Tibial artery (tissue), 4 donors: Measurements from ENCODE around the gene CGN.

Experiments
- DNase-seq, 2 donors: peaks; one replicate each; pipeline ENCODE4 v3.0.0-alpha.2; 2019
- H3K27ac ChIP-seq, 2 donors: fragments of 200-600 bp; sonication (generic) in 1 of 2; 1 replicate in 1 of 2; 2 replicates in 1 of 2; pipeline ENCODE4 v1.5.1; 2018 to 2019; ENCODE audit warnings: mild to moderate bottlenecking in 1 of 2
- H3K27me3 ChIP-seq, 2 donors: fragments of 200-600 bp; sonication (generic) in 1 of 2; one replicate each; pipeline versions ENCODE4 v1.5.1 to v1.6.0; 2016 to 2019
- H3K36me3 ChIP-seq, 3 donors: fragments of 200-600 bp; sonication (generic) in 2 of 3; one replicate each; pipeline ENCODE4 v1.5.1; 2016 to 2019; ENCODE audit warnings: mild to moderate bottlenecking in 2 of 3
- H3K4me1 ChIP-seq, 4 donors: fragments of 200-600 bp; sonication (generic) in 2 of 4; 1 replicate in 3 of 4; 2 replicates in 1 of 4; pipeline ENCODE4 v1.5.1; 2016 to 2019
- H3K4me3 ChIP-seq, 2 donors: fragments of 200-600 bp; sonication (generic) in 1 of 2; 1 replicate in 1 of 2; 2 replicates in 1 of 2; pipeline ENCODE4 v1.5.1; 2018 to 2019; ENCODE audit warnings: mild to moderate bottlenecking in 2 of 2
- H3K9me3 ChIP-seq, 3 donors: fragments of 200-600 bp; sonication (generic) in 1 of 3; one replicate each; pipeline ENCODE4 v1.5.1; 2016 to 2019
- intact Hi-C: fragments of 100-400 bp; cut with DNase I; formaldehyde crosslinking; loops from one replicate; pipeline ENCODE4 v1.15.0; 2023; ENCODE audit warnings: low total_unique reads
- TF ChIP-seq, protein P1 (sequence below), 2 experiments: fragments of 200-600 bp in 1 of 2; fragments of 450-650 bp in 1 of 2; IDR thresholded peaks; one replicate each; pipeline ENCODE4 v1.5.1; 2017 to 2019; ENCODE audit warnings: antibody characterized with exemption in 2 of 2, mild to moderate bottlenecking in 1 of 2, moderate library complexity in 1 of 2

The CGN gene

GRCh38 chr1:151553659-151554058 is 42.5 kb downstream of the CGN start:
- intact Hi-C loops = no loop called here
- TF ChIP-seq, protein P1, sequence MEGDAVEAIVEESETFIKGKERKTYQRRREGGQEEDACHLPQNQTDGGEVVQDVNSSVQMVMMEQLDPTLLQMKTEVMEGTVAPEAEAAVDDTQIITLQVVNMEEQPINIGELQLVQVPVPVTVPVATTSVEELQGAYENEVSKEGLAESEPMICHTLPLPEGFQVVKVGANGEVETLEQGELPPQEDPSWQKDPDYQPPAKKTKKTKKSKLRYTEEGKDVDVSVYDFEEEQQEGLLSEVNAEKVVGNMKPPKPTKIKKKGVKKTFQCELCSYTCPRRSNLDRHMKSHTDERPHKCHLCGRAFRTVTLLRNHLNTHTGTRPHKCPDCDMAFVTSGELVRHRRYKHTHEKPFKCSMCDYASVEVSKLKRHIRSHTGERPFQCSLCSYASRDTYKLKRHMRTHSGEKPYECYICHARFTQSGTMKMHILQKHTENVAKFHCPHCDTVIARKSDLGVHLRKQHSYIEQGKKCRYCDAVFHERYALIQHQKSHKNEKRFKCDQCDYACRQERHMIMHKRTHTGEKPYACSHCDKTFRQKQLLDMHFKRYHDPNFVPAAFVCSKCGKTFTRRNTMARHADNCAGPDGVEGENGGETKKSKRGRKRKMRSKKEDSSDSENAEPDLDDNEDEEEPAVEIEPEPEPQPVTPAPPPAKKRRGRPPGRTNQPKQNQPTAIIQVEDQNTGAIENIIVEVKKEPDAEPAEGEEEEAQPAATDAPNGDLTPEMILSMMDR (IDR thresholded peaks at IDR 0.05) = no peak
- H3K27me3 ChIP-seq = no peaks in the 10 kb centered on the region

DNA sequence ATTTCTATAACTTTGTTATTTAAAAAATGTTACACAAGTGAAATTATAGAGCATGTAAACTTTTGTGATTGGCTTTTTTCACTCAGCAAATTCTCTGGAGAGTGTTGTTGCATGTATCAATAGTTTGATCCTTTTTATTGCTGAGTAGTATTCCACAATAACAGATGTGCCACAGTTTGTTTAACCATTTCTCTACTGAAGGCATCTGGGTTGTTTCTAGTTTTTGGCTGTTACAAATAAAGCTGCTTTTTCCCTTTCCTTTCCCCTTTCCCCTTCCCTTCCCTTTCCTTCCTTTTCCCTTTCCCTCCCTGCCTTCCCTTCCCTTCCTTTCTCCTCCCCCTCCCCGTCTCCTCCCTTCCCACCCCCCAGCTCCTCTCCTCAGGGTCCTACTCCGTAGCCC is 44.9 kb downstream of the CGN start:
- Histone ChIP-seq H3K9me3 (no peaks in the 10 kb centered on the region), H3K27ac (no peak overlapping the region), H3K36me3 (no peaks in the 10 kb centered on the region), H3K27me3 (no peaks in the 10 kb centered on the region), H3K4me1 (peaks cover 0 to 6% (median 0%) of the 10 kb centered on the region in 4 donors), H3K4me3 (no peak overlapping the region)
- no peak for DNase-seq
- TF ChIP-seq, protein P1 (IDR thresholded peaks at IDR 0.05) = no peak
- intact Hi-C loops = no loop called here

More at GRCh38 chr1:151553659-151554058, 42.5 kb downstream of the CGN start:
- DNase-seq = no peak
- Histone ChIP-seq H3K4me3 (no peak overlapping the region), H3K27ac (no peak overlapping the region), H3K4me1 (peaks cover 0 to 6% (median 3%) of the 10 kb centered on the region in 4 donors), H3K9me3 (no peaks in the 10 kb centered on the region), H3K36me3 (no peaks in the 10 kb centered on the region)

DNA sequence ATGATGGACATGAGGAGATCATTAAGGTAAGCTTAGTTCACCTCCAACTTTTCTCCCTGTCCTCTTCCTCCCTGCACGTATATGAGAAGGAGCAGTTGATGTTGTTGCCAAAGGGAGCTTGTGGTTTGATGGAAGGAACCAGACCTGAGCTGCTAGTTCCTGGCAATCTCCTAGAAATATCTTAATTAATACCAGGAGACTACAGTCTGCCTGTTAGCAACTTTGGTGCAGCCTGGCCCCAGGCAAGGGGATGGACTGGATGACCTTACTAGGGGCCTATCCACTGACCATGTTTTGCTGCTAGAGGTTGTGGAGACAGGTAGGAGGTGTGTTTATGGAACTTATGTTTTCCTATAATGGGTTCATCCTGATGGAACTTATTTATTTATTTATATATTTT is 51.5 kb downstream of the CGN start:
- Histone ChIP-seq H3K4me3 (no peak overlapping the region), H3K9me3 (no peaks in the 10 kb centered on the region), H3K27ac (no peak overlapping the region), H3K27me3 (no peaks in the 10 kb centered on the region), H3K36me3 (peaks cover 12 to 46% (median 36%) of the 10 kb centered on the region in 3 donors), H3K4me1 (peaks cover 0 to 6% (median 0%) of the 10 kb centered on the region in 4 donors)
- intact Hi-C loops = no loop called here
- no peak for DNase-seq
- TF ChIP-seq, protein P1 (IDR thresholded peaks at IDR 0.05) = no peak

- Histone ChIP-seq H3K9me3 (no peaks in the 10 kb centered on the region), H3K4me3 (no peak overlapping the region), H3K27ac (no peak overlapping the region), H3K27me3 (no peaks in the 10 kb centered on the region), H3K4me1 (peaks cover 0 to 6% (median 0%) of the 10 kb centered on the region in 4 donors), H3K36me3 (peaks cover 12 to 47% (median 40%) of the 10 kb centered on the region in 3 donors)
- intact Hi-C loops = no loop called here
- TF ChIP-seq, protein P1 (IDR thresholded peaks at IDR 0.05) = no peak
- no peak for DNase-seq
Observed at GRCh38 chr1:151563376-151563775, 52.2 kb downstream of the CGN start.

- Histone ChIP-seq H3K36me3 (peaks cover 29 to 69% (median 63%) of the 10 kb centered on the region in 3 donors), H3K4me3 (no peak overlapping the region), H3K27me3 (no peaks in the 10 kb centered on the region), H3K27ac (no peak overlapping the region), H3K4me1 (peaks cover 0 to 2% (median 0%) of the 10 kb centered on the region in 4 donors), H3K9me3 (no peaks in the 10 kb centered on the region)
- TF ChIP-seq, protein P1 (IDR thresholded peaks at IDR 0.05) = no peak
- DNase-seq = no peak
- intact Hi-C loops = no loop called here
Observed at GRCh38 chr1:151565502-151566189, 54.5 kb downstream of the CGN start.
